ENCODE measurements around the gene MYH8.

MYH8 gene

DNA sequence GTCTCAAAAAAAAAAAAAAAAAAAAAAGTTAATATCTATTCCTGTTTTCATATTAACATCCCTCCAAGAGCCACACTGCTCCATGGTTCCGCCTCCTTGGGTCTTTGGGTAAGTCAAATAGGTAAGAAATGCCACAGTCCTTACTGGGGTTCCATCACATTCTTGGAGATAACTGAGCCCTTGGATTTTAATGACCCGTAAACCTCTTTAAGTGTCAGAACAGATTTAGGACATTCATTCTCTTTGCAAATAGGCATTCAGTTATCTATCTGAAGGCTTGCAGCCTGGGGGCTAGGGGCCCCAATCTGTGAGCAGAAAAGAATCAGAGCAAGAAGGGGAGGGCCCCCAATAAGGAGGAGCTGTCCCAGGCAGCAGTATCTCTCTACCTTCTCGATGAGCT lies 76.9 kb downstream of the MYH8 start:
- TF ChIP-seq, protein P1, sequence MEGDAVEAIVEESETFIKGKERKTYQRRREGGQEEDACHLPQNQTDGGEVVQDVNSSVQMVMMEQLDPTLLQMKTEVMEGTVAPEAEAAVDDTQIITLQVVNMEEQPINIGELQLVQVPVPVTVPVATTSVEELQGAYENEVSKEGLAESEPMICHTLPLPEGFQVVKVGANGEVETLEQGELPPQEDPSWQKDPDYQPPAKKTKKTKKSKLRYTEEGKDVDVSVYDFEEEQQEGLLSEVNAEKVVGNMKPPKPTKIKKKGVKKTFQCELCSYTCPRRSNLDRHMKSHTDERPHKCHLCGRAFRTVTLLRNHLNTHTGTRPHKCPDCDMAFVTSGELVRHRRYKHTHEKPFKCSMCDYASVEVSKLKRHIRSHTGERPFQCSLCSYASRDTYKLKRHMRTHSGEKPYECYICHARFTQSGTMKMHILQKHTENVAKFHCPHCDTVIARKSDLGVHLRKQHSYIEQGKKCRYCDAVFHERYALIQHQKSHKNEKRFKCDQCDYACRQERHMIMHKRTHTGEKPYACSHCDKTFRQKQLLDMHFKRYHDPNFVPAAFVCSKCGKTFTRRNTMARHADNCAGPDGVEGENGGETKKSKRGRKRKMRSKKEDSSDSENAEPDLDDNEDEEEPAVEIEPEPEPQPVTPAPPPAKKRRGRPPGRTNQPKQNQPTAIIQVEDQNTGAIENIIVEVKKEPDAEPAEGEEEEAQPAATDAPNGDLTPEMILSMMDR (IDR thresholded peaks at IDR 0.05; ENCODE audit: low read length, missing control alignments) = no peak
- H3K4me3 ChIP-seq (replicated peaks; ENCODE audit: low read depth, low read length) = no peak overlapping the region
- DNase-seq (ENCODE audit: low read depth) = no peak

Data from fibroblast of pulmonary artery (primary cell).